NB4 (cell line): ENCODE data around the gene NAALAD2.
"Not testable (repeated sequence)": the region's sequence is repeated elsewhere in the genome, so short reads cannot be mapped to it uniquely, and the experiment has no call there.

ENCODE experiments used
- CTCF ChIP-seq: IDR thresholded peaks from one replicate; pipeline ENCODE4 v1.5.1; 2012; ENCODE audit warnings: low read depth, low read length
- MYC ChIP-seq: IDR thresholded peaks from 2 replicates; pipeline ENCODE4 v1.6.1; 2011; ENCODE audit warnings: low read depth, low read length
- POLR2A ChIP-seq: IDR thresholded peaks from 2 replicates; pipeline ENCODE4 v1.6.1; 2011; ENCODE audit warnings: mild to moderate bottlenecking; ENCODE audit not compliant: insufficient read length; ENCODE audit errors: extremely low read depth

GRCh38 chr11:90088731-90089130 is 45.7 kb upstream of the NAALAD2 start:
- TF ChIP-seq CTCF, POLR2A, MYC: not testable (repeated sequence)
